Stimulated activated CD4-positive, alpha-beta T cell treated with anti-CD3 and anti-CD28 coated beads, Interleukin-1b, Interleukin-23, amount 100 ng/mL, for 24 hours (primary cell): ENCODE measurements around the gene TTLL11.

Experiments
- DNase-seq, 4 experiments: peaks; one replicate each; pipeline ENCODE4 v3.0.0-alpha.2; 2020; ENCODE audit warnings: low read depth in 4 of 4, low spot score in 1 of 4

The TTLL11 gene

DNA sequence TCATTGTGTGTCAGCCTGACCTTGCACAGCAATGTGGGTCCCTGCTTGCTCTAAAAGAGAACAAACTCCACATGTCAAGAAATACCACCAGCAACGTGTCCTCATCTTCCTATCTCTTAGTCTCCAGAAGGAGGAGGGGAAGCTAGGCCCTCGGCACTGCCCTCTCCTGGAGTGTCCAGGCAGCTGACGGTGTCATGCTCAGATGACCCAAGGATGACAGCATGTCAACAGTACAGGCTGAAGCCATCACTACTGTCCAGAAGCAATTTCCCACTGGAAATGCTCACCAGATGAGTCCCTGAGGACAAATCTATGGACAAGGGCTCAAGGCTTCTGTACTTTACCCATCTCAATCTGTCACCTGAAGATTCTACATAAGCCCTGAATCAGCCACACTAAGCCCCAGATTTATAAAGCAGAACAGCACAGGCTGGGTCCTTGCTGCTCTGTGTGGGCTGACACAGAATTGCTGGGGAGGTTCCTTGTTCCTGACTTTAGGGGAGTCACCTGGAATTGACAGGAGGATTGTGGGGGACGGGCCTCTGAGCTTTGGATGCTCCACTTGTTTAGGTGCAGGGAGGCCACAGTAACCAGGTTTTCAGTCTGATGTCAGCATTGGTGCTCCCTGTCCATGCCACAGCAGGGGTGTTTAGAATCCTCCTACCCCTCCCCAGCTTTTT, 231.5 kb downstream of the TTLL11 start:
- DNase-seq, result no peak

DNA sequence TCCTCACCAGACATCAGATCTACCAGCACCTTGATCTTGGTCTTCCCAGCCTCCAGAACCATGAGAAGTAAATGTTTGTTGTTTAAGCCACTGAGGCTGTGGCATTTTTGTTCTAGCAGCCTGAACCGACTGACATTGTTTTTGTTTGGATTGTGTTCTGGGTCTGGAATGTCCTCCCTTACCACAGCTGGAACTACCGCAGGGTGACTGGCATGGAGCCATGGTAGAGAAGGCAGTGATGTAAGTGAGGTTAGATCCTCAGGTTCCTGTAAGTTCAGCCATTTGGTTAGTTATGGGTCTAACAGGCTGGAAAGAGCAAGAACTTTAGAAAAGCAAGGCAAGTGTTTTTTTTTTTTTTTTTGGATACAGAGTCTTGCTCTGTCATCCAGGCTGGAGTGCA, 232.4 kb downstream of the TTLL11 start:
- DNase-seq, result no peak

DNA sequence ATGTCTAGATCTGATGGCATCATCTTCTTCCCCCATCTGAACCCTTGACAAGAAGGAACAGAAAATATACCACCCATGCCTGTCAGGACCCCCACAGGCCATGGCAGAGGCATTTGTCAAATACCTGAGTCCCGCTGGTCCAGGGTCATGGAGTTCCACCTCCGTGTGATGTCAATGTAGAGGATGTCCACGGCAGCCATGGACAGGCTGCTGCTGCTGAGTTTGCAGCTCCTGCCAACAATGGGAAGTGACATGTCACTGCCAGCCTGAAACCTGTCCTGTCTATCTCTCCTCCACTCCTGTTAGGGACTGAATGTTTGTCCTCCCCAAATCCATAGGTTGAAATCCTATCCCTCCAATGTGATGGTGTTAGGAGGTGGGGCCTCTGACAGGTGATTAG, 232.9 kb downstream of the TTLL11 start:
- DNase-seq, result no peak

DNA sequence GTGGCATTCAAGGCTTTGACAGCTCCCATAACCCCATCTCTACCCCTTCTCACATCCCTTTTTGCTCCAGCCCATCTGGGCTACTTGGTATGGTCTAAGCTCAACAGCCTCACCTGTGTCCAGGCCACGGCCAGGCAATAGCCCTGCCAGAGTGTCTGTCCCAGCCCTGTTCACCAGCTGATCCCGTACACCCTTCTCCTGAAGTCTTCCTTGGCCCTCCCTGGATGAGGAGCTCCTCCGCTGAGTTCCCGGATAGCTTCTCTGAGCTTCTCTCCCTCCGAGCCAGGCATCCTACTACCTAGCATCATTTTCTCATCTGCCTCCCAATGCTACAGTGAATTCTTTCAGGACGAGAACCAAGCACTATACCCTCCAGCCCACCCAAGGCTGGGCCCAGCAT, 233.5 kb downstream of the TTLL11 start:
- DNase-seq, result no peak

DNA sequence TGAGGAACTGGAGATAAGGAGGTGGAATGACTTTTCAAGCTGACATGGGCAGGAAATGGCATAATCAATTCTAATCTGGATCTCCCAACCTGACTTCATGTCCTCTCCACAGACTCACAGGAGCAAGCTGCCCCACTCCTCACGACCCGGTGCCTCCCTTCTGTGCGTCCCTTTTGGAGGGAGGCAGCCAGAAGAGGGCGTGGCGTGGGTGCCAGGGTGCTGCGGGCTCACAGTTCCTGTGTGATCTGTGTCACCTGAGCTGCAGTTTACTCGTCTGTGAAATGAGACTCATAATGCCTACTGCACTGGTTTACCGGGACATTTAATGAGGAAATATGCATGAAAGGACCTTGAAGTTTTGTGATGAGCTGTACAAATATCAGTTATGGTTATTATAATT, 234.3 kb downstream of the TTLL11 start:
- no peak for DNase-seq

DNA sequence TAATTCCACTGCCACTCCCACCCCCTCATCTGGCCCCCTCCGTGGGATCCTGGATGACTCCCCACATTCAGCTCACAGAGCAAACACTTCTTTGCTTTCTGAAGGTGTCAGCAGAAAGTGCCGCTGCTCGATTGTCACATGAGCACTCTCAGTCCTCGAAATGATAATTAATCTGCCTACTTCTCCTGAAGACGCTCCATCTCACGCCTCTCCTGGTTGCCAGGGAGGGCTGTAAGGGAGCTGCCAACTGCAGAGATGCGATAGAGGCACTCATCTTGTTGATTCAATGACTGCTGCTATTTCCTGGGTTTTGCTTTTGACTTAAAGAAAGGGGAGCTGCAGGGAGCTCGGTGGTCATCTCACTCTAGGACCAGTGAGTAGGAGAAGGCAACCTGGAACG, 235.2 kb downstream of the TTLL11 start:
- DNase-seq, result no peak

DNA sequence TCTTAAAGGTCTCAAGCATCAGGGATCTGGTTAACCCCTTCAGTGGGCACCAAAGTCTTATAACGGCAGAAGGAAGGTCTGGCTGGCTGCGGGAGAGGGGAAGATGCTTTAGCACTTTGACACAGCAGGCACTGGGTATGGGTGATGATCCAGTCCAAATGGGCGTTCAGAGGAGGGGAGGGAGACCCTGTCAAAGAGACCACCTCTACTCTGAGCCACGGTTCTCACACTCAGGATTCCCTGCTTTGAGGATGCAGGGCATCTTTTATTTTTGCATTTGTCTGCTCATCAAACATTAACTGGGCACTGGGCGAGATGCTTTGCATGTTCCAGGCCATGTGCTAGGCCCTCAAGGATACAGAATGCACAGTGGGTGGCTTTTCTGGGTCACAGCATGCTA, 237.6 kb downstream of the TTLL11 start:
- DNase-seq, result no peak

DNA sequence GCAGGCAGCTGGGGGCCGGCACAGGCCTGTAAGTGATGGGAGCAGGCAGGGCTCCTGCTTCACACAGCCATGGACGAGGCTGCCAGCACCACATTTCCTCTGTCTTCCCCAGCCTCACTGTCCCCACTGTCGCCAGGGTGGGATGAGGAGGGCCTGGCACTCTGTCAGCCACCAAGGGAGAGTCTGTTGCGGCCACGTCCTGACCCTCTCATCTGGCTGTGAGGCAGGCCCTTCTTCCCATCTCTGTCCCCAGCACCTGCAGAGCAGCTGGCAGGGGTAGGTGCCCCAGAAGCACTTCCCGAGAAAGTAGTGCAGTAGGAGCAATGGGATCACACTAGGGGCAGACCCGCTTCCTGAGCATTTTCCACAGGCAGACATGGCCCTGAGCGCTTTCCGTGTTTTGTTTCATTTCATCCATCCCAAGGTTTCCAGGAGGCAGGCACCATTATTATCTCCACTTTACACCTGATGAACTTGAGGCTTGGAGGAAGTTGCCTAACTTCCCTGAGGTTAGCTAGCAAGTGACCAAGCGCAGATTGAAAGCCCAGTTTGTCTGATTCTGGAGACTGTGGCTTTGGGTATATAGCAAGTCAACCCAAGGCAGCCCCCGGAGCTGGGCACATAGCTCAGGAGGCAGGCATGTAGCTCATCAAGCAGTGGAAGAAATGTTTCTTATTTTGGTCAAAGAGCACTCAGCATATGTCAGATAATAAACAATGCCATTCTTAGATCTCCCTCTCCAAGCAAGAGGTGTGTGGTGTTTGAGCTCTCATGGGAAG, 239.3 kb downstream of the TTLL11 start:
- DNase-seq, result no peak

DNA sequence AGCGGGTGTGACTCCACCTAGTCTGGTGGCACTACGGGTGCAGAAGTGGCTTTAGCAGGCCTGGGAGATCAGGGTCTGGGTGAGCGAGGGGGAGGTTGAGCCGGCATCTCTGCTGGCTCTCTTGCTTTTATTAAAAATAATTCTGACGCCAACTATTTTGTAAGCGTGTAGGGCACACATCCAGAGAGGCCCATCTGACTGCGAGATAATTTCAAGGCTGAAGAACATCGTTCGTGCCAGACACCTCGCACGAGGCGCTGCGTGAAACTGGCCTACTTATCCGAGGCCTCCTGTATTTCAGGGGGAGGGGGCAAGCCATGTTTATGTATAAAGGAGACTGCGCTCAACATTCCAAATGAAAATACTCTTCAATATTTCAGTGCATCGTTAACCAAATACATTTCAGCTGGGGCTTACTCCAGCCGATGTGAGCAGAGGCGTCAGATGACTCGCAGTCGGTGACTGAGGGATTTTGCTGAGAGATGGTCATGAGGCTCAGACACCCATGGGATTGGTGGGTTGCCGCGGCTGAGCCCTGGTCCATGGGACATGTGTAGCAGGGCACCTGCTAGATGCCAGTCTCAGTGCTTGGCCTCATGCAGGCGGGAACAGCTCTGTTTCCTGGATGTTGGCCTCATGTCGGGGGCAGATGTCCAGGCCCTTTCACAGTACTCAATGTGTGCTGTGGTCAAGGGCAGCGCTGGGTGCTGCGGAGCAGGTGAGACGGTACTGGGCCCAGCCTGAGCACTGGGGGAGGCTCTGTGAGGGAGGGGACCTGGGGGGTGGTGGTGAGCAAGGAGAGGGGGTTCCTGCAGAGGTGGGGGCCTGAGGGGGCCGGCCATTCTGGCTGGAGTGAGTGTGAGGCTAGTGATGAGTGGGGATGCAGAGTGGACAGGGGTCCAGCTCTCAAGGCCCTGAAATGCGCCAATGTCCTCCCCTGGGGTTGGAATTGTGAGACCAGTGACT, 240.2 kb downstream of the TTLL11 start:
- DNase-seq, result no peak

DNA sequence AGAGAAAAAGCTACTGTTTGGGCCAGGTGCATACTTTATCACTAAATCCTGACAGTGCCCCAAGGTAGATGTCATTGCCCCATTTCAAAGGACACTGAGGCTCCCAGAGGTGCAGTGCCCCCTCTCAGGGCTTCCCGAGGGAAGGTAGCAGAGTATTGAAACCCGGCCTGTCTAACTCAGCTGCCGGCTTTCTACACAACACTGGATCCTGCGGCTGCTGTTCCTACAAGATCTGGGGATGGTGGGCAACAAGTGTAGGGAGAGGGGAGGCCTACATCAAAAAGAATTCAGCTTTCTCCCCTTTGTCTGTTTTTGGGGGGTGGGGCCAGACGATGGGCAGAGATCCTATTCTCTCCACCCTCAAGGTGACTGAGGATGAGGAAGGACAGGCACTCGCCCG, 240.9 kb downstream of the TTLL11 start:
- no peak for DNase-seq

DNA sequence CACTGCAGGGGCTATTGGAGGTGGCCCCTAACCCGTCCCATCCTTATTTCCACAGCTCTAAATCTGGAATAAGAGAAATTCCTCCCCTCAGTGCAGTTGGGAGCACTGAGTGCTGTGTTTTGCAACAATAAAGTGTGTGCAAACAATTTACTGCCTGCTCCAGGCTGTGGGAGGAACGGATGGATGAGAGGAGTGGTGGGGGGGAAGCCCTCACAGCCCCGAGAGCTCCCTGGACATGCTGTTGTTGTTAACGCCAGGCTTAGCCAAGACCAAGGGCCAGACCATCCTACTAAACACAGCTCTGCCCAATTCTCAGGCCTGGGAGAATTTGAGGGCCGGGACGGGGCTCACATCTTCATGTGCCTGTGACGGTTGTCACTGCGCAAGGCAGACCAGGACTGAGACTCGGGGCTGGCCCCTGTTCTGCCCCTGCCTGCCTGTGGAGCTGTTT, 241.4 kb downstream of the TTLL11 start:
- no peak for DNase-seq

DNA sequence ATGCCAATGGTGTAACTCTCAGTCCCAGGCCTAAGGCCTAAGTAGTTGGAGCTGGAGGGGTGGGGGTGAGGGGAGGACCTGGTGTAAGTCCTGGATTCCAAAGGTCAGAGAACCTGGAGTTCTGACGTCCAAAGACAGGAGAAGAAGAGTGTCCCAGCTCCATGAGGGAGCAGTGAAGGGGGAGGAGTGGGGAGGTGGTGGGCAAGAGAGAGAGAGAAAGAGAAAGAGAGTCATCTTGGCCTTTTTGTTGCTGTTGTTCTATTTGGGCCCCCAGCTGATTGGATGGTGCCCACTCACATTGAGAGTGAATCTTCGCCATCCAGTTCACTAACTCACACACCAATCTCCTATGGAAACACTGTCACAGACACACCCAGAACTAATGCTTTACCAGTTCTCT, 242.7 kb downstream of the TTLL11 start:
- no peak for DNase-seq

DNA sequence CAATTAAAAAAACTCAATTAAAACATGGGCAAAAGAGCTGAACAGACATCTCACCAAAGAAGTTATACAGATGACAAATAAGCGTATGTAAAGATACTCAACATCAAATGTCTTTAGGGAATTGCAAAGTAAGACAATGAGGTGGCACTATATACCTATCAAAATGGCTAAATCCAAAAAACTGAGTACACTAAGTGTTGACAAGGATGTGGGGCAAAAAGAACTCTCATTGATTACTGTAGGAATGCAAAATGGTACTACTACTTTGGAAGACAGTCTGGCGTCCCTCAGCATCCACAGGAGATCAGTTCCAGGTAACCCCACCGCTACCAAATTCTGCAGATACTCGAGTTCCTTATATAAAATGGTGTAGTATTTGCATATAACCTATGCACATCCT, 243.6 kb downstream of the TTLL11 start:
- no peak for DNase-seq

DNA sequence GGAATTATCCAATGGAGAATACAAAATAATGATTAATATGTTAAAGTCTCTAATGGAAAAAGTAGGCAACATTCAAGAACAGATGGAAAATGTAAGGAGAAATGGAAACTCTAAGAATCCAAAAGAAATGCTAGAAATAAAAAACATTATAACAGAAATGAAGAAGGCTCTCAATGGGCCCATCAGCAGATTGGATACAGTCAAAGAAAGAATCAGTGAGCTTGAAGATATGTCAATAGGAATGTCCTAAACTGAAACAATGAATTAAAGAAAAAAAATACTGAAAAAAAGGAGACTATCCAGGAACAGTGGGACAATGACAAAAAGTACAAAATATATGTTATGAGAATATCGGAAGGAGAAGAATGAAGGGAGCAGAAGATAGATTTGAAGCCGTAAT, 248.5 kb downstream of the TTLL11 start:
- no peak for DNase-seq

DNA sequence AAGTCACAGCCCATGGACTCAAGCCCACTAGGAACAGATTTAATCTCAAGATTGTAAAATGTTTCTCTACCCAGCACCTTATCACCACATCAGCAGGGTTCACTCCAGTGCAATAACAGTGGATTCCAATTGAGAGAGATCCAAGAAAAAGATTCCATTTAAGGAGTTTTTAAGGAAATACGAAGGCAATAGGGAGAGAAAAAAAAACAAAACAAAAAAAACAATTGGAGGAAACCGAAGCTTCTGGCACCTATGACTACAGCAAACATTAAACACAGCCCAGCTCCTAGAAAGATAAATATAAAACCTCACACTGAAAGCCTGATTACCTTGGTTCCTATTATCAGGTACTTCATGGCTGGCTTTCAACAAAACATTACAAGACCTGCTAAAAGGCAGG, 249.0 kb downstream of the TTLL11 start:
- DNase-seq, result no peak

DNA sequence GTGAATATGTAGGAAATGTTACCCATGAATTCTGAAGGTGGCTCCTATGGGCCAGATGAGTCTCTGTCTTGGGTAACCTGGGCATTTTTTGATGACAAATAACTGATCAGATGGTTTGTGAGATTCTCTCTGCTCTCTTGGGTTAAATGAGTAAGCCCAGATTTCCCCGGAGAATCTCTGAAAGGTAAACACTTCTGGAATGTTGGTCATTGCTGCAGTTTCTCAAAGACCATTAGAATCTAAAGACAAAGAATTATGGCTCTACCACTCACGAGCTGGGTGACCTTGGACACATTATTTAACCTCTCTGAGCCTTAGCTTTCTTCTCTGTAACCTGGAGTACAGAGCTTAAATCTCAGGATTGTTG, 250.5 kb downstream of the TTLL11 start:
- DNase-seq, result no peak

DNA sequence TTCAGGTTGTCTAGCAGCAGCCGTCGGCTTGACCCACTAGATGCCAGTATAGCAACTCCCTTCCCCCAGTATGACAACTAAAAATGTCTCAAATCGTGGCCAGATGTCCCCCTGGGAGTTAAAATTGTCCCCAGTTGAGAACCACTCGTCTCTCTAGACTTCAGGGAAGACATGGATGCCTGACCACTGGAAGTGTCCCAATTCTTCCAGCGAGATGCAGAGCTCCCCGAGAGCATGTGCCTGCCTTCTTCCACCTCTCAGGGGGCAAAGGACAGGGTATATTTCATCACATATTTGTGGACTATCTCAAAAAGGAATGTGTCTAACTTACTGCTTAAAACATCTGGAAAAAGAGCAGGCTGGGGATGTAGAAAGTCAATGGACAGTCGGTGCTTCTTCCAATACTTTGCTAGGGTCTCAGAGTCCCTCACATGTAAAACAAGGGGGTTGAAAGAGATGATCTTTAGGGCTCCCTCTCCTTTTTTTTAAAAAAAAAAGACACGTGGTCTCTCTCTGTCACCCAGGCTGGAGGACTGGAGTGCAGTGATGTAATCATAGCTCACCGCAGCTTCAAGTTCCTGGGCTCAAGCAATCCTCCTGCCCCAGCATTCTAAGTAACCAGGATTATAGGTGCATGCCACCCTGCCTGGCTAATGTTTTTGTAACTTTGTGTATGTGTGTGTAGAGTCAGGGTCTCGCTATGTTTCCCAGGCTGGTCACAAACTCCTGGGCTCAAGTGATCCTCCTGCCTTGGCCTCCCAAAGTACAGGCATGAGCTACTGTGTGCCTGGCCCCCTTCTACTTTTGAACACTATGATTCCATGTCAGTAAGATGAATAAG, 251.1 kb downstream of the TTLL11 start:
- DNase-seq, result no peak

DNA sequence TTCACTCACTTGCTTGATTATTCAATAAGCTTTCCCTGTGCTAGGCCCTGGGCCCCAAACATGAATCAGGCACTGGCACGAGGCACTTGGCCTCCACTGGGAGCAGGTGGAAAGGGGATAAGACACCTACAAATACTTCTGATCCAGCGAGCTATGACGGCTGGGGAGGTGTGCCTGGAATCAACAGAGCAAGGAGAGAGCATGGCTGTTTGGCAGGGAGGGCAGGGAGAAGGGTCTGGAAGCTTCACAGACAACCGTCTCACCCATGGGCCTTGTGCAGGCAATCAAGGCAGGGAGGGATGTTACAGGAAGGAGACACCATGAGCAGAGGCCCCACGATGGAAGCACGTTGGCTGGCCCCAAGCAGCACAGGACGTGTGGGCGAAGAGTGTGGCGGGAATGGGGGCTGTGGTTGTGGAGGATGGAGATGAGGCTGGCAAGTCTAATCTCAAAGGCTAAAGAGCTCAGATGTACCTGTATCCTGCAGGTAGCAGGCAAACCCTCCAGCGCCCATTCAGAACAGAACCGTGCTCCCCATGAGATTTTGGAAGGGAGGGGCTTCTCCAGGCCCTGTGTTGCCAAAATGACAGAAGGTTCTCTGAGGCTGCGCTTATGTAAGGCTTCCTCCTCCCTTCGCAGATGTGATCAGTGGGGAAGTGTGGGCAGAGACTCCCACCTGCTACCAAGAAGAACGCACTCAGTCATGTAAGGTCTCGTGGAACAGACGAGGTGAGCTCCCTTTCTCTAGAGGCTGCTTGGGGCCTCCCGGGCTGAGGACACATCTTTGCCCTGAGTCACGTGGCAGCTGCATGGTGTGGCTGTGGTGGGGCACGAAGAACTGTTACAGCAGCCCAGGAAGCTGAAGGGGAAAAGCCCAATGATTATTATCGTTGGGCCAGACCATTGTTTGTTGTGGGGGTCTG, 252.0 kb downstream of the TTLL11 start:
- DNase-seq, result no peak

DNA sequence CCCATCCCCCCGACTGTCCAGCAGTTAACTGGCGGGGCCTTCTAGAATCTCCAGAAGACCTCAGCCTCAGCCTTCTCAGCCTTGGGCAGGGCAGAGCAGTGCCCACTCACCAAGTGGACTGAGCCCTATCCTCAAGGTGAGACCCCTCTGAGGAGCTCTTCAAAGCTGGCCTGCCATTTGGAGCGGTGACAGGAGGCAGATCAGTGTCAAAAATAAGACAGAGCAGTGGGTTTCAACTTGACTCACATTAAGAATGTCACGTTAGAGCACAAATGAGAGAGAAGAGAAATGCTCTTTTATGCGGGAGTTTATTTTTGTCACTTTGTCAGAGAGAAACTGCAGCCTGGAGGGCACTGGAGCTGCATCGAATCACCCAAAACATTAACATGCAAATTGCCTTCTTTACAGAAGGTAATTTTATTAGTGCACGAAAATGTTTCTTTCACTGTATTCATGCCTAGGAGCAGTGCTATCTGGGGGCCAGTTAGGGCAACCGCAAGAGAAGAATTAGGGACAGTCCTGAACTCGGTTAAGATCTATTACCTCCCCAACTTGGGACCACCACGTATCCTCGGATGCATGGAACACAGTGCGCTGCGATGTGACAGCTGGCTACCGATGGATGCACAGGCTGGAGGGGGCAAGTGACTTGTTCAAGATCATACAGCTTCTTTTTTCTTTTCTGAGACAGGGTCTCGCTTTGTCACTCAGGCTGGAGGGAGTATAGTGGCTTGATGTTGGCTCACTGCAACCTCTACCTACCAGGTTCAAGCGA, 253.2 kb downstream of the TTLL11 start:
- DNase-seq, result no peak
